Lower leg skin (tissue), 4 donors: ENCODE results near the gene SGIP1. TPM values are rescaled to one million over a fixed set of nuclear protein-coding genes. Genes with fewer than 3 reads are reported as not detected.
"Not testable (repeated sequence)": the region's sequence is repeated elsewhere in the genome, so short reads cannot be mapped to it uniquely, and the experiment has no call there.

Experiments
- DNase-seq, 2 donors: peaks; one replicate each; pipeline ENCODE4 v3.0.0-alpha.2; 2019; ENCODE audit warnings: low spot score in 2 of 2
- H3K4me3 ChIP-seq: fragments of 200-600 bp; sonication (generic); 2 replicates; pipeline ENCODE4 v1.5.1; 2017; ENCODE audit warnings: mild to moderate bottlenecking, low read depth; ENCODE audit not compliant: poor library complexity, severe bottlenecking
- CTCF ChIP-seq, 3 donors: fragments of 450-650 bp; IDR thresholded peaks; one replicate each; pipeline ENCODE4 v1.5.1; 2016; ENCODE audit warnings: antibody characterized with exemption in 3 of 3, mild to moderate bottlenecking in 3 of 3, moderate library complexity in 2 of 3
- POLR2A ChIP-seq, 2 donors: fragments of 450-650 bp; IDR thresholded peaks; one replicate each; pipeline ENCODE4 v1.6.1; 2016 to 2017; ENCODE audit warnings: antibody characterized with exemption in 2 of 2, mild to moderate bottlenecking in 1 of 2, moderate library complexity in 1 of 2
- WGBS, 2 donors: methylation state at CpG; one replicate each; pipeline ENCODE4 v1.1.5; 2018; 5-methylcytosine and 5-hydroxymethylcytosine counted together
- intact Hi-C: fragments of 100-400 bp; cut with DNase I; formaldehyde crosslinking; loops from one replicate; pipeline ENCODE4 v1.15.0; 2023; ENCODE audit warnings: low total_unique reads
- total RNA-seq, 4 donors: library from RNA; depleted of rRNA; stranded (reverse); fragments of >200 nt; gene quantifications; one replicate each; pipeline ENCODE4 v1.1.0, GENCODE V29; 2016

SGIP1 gene
- total RNA-seq, 4 donors from 2014 or later: 0.39 to 7.0 (median 2.4) TPM

- H3K4me3 ChIP-seq: no peak overlapping the region
- TF ChIP-seq POLR2A (IDR thresholded peaks at IDR 0.05) (no peak), CTCF (IDR thresholded peaks at IDR 0.05) (no peak)
- intact Hi-C loops: no loop called here
- no peak for DNase-seq
Observed at GRCh38 chr1:66585002-66585401, 51.0 kb downstream of the SGIP1 start.

- no peak for DNase-seq
- H3K4me3 ChIP-seq: no peak overlapping the region
- intact Hi-C loops: no loop called here
- no peak for TF ChIP-seq POLR2A (IDR thresholded peaks at IDR 0.05)
- no peak for TF ChIP-seq CTCF (IDR thresholded peaks at IDR 0.05)
Observed at GRCh38 chr1:66589326-66589725, 55.4 kb downstream of the SGIP1 start.

- intact Hi-C loops, DNase-seq, H3K4me3 ChIP-seq: not testable (repeated sequence)
- 86 to 89% methylated on average over 5 of the region's 5 CpGs for WGBS, 2 donors
Observed at GRCh38 chr1:66592106-66592507, 58.2 kb downstream of the SGIP1 start.

- no peak for DNase-seq
- intact Hi-C loops: no loop called here
- H3K4me3 ChIP-seq: no peak overlapping the region
- 92% methylated on average over 2 of the region's 2 CpGs for WGBS, 2 donors
- TF ChIP-seq CTCF (IDR thresholded peaks at IDR 0.05): no peak
- TF ChIP-seq POLR2A (IDR thresholded peaks at IDR 0.05): no peak
Observed at GRCh38 chr1:66596191-66596590, 62.2 kb downstream of the SGIP1 start.

- intact Hi-C loops: no loop called here
- H3K4me3 ChIP-seq: no peak overlapping the region
- no peak for DNase-seq
- TF ChIP-seq CTCF (IDR thresholded peaks at IDR 0.05) (no peak), POLR2A (IDR thresholded peaks at IDR 0.05) (no peak)
- 87% methylated on average over 4 of the region's 4 CpGs for WGBS, 2 donors
Observed at GRCh38 chr1:66597500-66597899, 63.5 kb downstream of the SGIP1 start.

GRCh38 chr1:66598670-66599069 lies 64.7 kb downstream of the SGIP1 start:
- 75 to 76% methylated on average over 6 of the region's 6 CpGs for WGBS, 2 donors
- no peak for DNase-seq
- TF ChIP-seq CTCF (IDR thresholded peaks at IDR 0.05): no peak
- no peak for TF ChIP-seq POLR2A (IDR thresholded peaks at IDR 0.05)
- H3K4me3 ChIP-seq: no peak overlapping the region
- intact Hi-C loops: no loop called here
